H9 (cell line): Measurements from ENCODE around the gene MYO15A. TPM values are rescaled to one million over a fixed set of nuclear protein-coding genes. Genes with fewer than 3 reads are reported as not detected.

Experiments used
- DNase-seq: peaks from one replicate; pipeline ENCODE4 v3.0.0-alpha.2; 2017
- H2AFZ ChIP-seq: one replicate; pipeline ENCODE4 v1.6.1; 2013; ENCODE audit warnings: mild to moderate bottlenecking, low read length, control low read depth, moderate library complexity
- H2AK5ac ChIP-seq: 2 replicates; pipeline ENCODE4 v1.6.1; 2013; ENCODE audit warnings: low read length, control low read depth, mixed read lengths; ENCODE audit not compliant: insufficient read length
- H2BK120ac ChIP-seq: one replicate; pipeline ENCODE4 v1.6.1; 2013; ENCODE audit warnings: low read depth, mild to moderate bottlenecking, low read length, control low read depth, inconsistent platforms; ENCODE audit not compliant: poor library complexity, severe bottlenecking
- H2BK12ac ChIP-seq: 2 replicates; pipeline ENCODE4 v1.6.1; 2013; ENCODE audit warnings: low read length, control low read depth, mixed read lengths, low read depth; ENCODE audit not compliant: insufficient read length
- H2BK15ac ChIP-seq: 2 replicates; pipeline ENCODE4 v1.6.1; 2013; ENCODE audit warnings: low read depth, low read length, control low read depth
- H2BK20ac ChIP-seq: one replicate; pipeline ENCODE4 v1.6.1; 2013; ENCODE audit warnings: low read depth, mild to moderate bottlenecking, low read length, control low read depth, inconsistent platforms; ENCODE audit not compliant: poor library complexity, severe bottlenecking
- H2BK5ac ChIP-seq: 2 replicates; pipeline ENCODE4 v1.6.1; 2013; ENCODE audit warnings: low read length, control low read depth, mixed read lengths; ENCODE audit not compliant: insufficient read length
- H3K14ac ChIP-seq: 2 replicates; pipeline ENCODE4 v1.6.1; 2013; ENCODE audit warnings: low read length, control low read depth; ENCODE audit not compliant: insufficient read depth
- H3K18ac ChIP-seq: 2 replicates; pipeline ENCODE4 v1.6.1; 2013; ENCODE audit warnings: low read depth, mild to moderate bottlenecking, mixed read lengths, low read length, control low read depth; ENCODE audit not compliant: insufficient read length
- H3K23ac ChIP-seq: 2 replicates; pipeline ENCODE4 v1.6.1; 2013; ENCODE audit warnings: low read length, control low read depth, mixed read lengths, low read depth; ENCODE audit not compliant: insufficient read length
- H3K23me2 ChIP-seq: 2 replicates; pipeline ENCODE4 v1.6.1; 2013; ENCODE audit warnings: low read depth, mild to moderate bottlenecking, mixed read lengths, low read length, control low read depth; ENCODE audit not compliant: insufficient read length, poor library complexity, severe bottlenecking
- H3K27ac ChIP-seq: 2 replicates; pipeline ENCODE4 v1.5.1; 2013; ENCODE audit warnings: low read length, control low read depth, mixed read lengths, low read depth; ENCODE audit not compliant: insufficient read length
- H3K27me3 ChIP-seq: 2 replicates; pipeline ENCODE4 v1.6.1; 2013; ENCODE audit warnings: low read length, control low read depth, inconsistent platforms; ENCODE audit not compliant: insufficient read depth
- H3K4ac ChIP-seq: 2 replicates; pipeline ENCODE4 v1.6.1; 2013; ENCODE audit warnings: low read depth, mild to moderate bottlenecking, control low read depth, inconsistent platforms, low read length, moderate library complexity
- H3K4me1 ChIP-seq: 2 replicates; pipeline ENCODE4 v1.6.1; 2013; ENCODE audit warnings: low read length, control low read depth, inconsistent platforms; ENCODE audit not compliant: insufficient read depth
- H3K4me2 ChIP-seq: 2 replicates; pipeline ENCODE4 v1.6.1; 2013; ENCODE audit warnings: low read length, control low read depth, mixed read lengths; ENCODE audit not compliant: insufficient read length, insufficient read depth
- H3K56ac ChIP-seq: 2 replicates; pipeline ENCODE4 v1.6.1; 2013; ENCODE audit warnings: low read depth, mild to moderate bottlenecking, mixed read lengths, low read length, control low read depth; ENCODE audit not compliant: insufficient read length
- H3K79me1 ChIP-seq: 2 replicates; pipeline ENCODE4 v1.6.1; 2013; ENCODE audit warnings: low read depth, mild to moderate bottlenecking, moderate library complexity, low read length, control low read depth, inconsistent platforms; ENCODE audit not compliant: insufficient read depth, poor library complexity, severe bottlenecking
- H3K79me2 ChIP-seq: 2 replicates; pipeline ENCODE4 v1.6.1; 2013; ENCODE audit warnings: low read length, control low read depth, inconsistent platforms; ENCODE audit not compliant: insufficient read depth
- H3K9ac ChIP-seq: 2 replicates; pipeline ENCODE4 v1.6.1; 2013; ENCODE audit warnings: low read length, control low read depth, mixed read lengths; ENCODE audit not compliant: insufficient read length; ENCODE audit errors: extremely low read depth
- H3K9me3 ChIP-seq: one replicate; pipeline ENCODE4 v1.6.1; 2013; ENCODE audit warnings: low read depth, low read length, inconsistent platforms; ENCODE audit not compliant: control insufficient read depth
- H3T11ph ChIP-seq: one replicate; pipeline ENCODE4 v1.6.1; 2013; ENCODE audit warnings: mild to moderate bottlenecking, low read length, control low read depth, inconsistent platforms
- H4K20me1 ChIP-seq: one replicate; pipeline ENCODE4 v1.6.1; 2013; ENCODE audit not compliant: control insufficient read depth, insufficient read length, insufficient read depth
- H4K5ac ChIP-seq: 2 replicates; pipeline ENCODE4 v1.6.1; 2013; ENCODE audit warnings: low read depth, mild to moderate bottlenecking, mixed read lengths, low read length, control low read depth; ENCODE audit not compliant: insufficient read length
- H4K8ac ChIP-seq: replicated peaks from 2 replicates; pipeline ENCODE4 v1.6.1; 2013; ENCODE audit warnings: low read length, control low read depth, mixed read lengths, low read depth; ENCODE audit not compliant: insufficient read length
- H4K91ac ChIP-seq: 2 replicates; pipeline ENCODE4 v1.6.1; 2013; ENCODE audit warnings: low read depth, mild to moderate bottlenecking, moderate library complexity, mixed read lengths, low read length, control low read depth; ENCODE audit not compliant: insufficient read length
- H3K27ac Mint-ChIP-seq, 3 experiments: 2 replicates in 2 of 3; 3 replicates in 1 of 3; pipeline ENCODE4 v1.8.0; 2020 to 2021; ENCODE audit warnings: mixed read lengths in 3 of 3, mild to moderate bottlenecking in 1 of 3, moderate library complexity in 1 of 3
- H3K27me3 Mint-ChIP-seq: 2 replicates; pipeline ENCODE4 v1.8.0; 2021; ENCODE audit warnings: low read depth, mild to moderate bottlenecking, moderate library complexity, mixed read lengths
- H3K36me3 Mint-ChIP-seq, 3 experiments: 2 replicates in 2 of 3; 3 replicates in 1 of 3; pipeline ENCODE4 v1.8.0; 2020 to 2021; ENCODE audit warnings: low read depth in 3 of 3, mixed read lengths in 3 of 3; ENCODE audit not compliant: insufficient read depth in 1 of 3
- H3K4me1 Mint-ChIP-seq, 2 experiments: 2 replicates each; pipeline ENCODE4 v1.8.0; 2020; ENCODE audit warnings: mixed read lengths in 2 of 2
- H3K4me3 Mint-ChIP-seq, 2 experiments: 2 replicates in 1 of 2; 3 replicates in 1 of 2; pipeline ENCODE4 v1.8.0; 2020 to 2021; ENCODE audit warnings: mild to moderate bottlenecking in 2 of 2, mixed read lengths in 2 of 2, moderate library complexity in 1 of 2
- H3K9me3 Mint-ChIP-seq, 2 experiments: 2 replicates in 1 of 2; 3 replicates in 1 of 2; pipeline ENCODE4 v1.8.0; 2020; ENCODE audit warnings: mild to moderate bottlenecking in 2 of 2, mixed read lengths in 2 of 2, moderate library complexity in 1 of 2
- WGBS: extraction: QIAGEN DNeasy Blood & Tissue Kit; methylation state at CpG from one replicate; pipeline ENCODE4 v1.1.7; 2013; ENCODE audit warnings: missing lambda C conversion rate, low lambda C conversion rate, mixed read lengths; ENCODE audit not compliant: insufficient read length; ENCODE audit errors: extremely low coverage; 5-methylcytosine and 5-hydroxymethylcytosine counted together
- total RNA-seq: library from RNA; stranded (reverse); gene quantifications from 2 replicates; pipeline ENCODE4 v1.2.1, GENCODE V29; 2021
- TF ChIP-seq, protein P1 (sequence below): fragments of 200-600 bp; sonication (generic); conservative IDR thresholded peaks from 3 replicates; pipeline ENCODE4 v1.8.0; 2021; ENCODE audit warnings: antibody characterized with exemption, mild to moderate bottlenecking

The MYO15A gene
- total RNA-seq, 1 experiment from 2014 or later, result 2.5 TPM

DNA sequence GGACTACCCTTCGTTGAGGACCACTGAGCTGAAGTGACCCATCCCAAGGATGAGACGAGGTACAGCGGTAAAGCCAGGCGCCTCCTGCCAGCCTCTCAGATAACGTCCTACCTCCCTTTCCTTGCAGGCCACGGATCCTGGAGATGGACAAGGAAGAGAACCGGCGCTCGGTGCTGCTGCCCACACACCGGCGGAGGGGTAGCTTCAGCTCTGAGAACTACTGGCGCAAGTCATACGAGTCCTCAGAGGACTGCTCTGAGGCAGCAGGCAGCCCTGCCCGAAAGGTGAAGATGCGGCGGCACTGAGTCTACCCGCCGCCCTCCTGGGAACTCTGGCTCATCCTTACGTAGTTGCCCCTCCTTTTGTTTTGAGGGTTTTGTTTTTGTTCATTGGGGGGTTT is 99.5 kb downstream of the MYO15A start:
- no peaks in the 10 kb centered on the region for H3K9me3 ChIP-seq
- no peaks in the 10 kb centered on the region for H3K79me1 ChIP-seq
- no peaks in the 10 kb centered on the region for H3K27me3 Mint-ChIP-seq
- H3K14ac ChIP-seq, result no peak overlapping the region
- H4K8ac ChIP-seq, result no peak overlapping the region
- DNase-seq, result no peak
- H3K36me3 Mint-ChIP-seq, result peaks cover 25 to 62% (median 39%) of the 10 kb centered on the region in 3 experiments; a peak in 6 of 7 replicates
- no peak overlapping the region for H2BK120ac ChIP-seq
- H3K27ac Mint-ChIP-seq, result no peak overlapping the region
- no peak overlapping the region for H4K5ac ChIP-seq
- H2BK15ac ChIP-seq, result no peak overlapping the region
- H3T11ph ChIP-seq, result no peak overlapping the region
- H3K9me3 Mint-ChIP-seq, result no peaks in the 10 kb centered on the region
- no peaks in the 10 kb centered on the region for H3K4me1 ChIP-seq
- H3K27ac ChIP-seq, result no peak overlapping the region
- H3K79me2 ChIP-seq, result no peaks in the 10 kb centered on the region; the same call in 1 of the 2 replicates
- H3K56ac ChIP-seq, result no peak overlapping the region
- no peak overlapping the region for H3K4me3 Mint-ChIP-seq
- H2BK5ac ChIP-seq, result no peak overlapping the region
- no peak overlapping the region for H3K4me2 ChIP-seq
- no peak overlapping the region for H3K23ac ChIP-seq
- H3K27me3 ChIP-seq, result no peaks in the 10 kb centered on the region
- no peak overlapping the region for H2AFZ ChIP-seq
- no peak overlapping the region for H3K9ac ChIP-seq
- H2BK20ac ChIP-seq, result no peak overlapping the region
- peaks cover 4 to 6% of the 10 kb centered on the region in 2 experiments for H3K4me1 Mint-ChIP-seq
- no peak overlapping the region for H2BK12ac ChIP-seq
- no peaks in the 10 kb centered on the region for H4K20me1 ChIP-seq
- no peak overlapping the region for H3K4ac ChIP-seq
- H2AK5ac ChIP-seq, result no peak overlapping the region
- TF ChIP-seq, protein P1, sequence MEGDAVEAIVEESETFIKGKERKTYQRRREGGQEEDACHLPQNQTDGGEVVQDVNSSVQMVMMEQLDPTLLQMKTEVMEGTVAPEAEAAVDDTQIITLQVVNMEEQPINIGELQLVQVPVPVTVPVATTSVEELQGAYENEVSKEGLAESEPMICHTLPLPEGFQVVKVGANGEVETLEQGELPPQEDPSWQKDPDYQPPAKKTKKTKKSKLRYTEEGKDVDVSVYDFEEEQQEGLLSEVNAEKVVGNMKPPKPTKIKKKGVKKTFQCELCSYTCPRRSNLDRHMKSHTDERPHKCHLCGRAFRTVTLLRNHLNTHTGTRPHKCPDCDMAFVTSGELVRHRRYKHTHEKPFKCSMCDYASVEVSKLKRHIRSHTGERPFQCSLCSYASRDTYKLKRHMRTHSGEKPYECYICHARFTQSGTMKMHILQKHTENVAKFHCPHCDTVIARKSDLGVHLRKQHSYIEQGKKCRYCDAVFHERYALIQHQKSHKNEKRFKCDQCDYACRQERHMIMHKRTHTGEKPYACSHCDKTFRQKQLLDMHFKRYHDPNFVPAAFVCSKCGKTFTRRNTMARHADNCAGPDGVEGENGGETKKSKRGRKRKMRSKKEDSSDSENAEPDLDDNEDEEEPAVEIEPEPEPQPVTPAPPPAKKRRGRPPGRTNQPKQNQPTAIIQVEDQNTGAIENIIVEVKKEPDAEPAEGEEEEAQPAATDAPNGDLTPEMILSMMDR, result no peak
- no peak overlapping the region for H4K91ac ChIP-seq
- H3K23me2 ChIP-seq, result no peaks in the 10 kb centered on the region
- WGBS, result no CpG with 5 or more reads among the region's 19 CpGs
- no peak overlapping the region for H3K18ac ChIP-seq
